ENCODE data around the gene CCDC158. TPM values are rescaled to one million over a fixed set of nuclear protein-coding genes. Genes with fewer than 3 reads are reported as not detected.

The CCDC158 gene
- total RNA-seq, 4 donors from 2014 or later, result 0.19 TPM; not detected in 3

DNA sequence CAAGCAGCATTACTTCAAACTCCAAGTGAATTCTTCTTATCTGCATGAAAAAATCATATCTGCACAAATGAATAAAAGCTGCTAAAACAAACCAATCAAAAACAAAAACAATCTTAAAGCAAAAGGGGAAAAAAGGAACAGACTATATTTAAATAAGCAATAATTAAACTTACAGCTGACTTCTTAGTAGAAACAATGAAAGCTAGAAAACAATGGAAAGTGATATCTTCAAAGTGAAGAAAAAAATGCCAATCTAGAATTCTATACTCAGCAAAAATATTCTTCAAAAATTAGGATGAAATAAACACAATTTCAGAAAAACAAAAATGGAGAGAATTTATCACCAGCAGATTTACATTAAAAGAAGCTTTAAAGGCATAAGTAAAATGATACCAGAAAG, 94.4 kb downstream of the CCDC158 start:
- H3K4me3 ChIP-seq, result no peak overlapping the region
- H3K36me3 ChIP-seq, result no peaks in the 10 kb centered on the region
- intact Hi-C loops (cut with DNase I), result no loop called here
- no peak overlapping the region for H3K27ac ChIP-seq
- no peaks in the 10 kb centered on the region for H3K27me3 ChIP-seq
- TF ChIP-seq, protein P1, sequence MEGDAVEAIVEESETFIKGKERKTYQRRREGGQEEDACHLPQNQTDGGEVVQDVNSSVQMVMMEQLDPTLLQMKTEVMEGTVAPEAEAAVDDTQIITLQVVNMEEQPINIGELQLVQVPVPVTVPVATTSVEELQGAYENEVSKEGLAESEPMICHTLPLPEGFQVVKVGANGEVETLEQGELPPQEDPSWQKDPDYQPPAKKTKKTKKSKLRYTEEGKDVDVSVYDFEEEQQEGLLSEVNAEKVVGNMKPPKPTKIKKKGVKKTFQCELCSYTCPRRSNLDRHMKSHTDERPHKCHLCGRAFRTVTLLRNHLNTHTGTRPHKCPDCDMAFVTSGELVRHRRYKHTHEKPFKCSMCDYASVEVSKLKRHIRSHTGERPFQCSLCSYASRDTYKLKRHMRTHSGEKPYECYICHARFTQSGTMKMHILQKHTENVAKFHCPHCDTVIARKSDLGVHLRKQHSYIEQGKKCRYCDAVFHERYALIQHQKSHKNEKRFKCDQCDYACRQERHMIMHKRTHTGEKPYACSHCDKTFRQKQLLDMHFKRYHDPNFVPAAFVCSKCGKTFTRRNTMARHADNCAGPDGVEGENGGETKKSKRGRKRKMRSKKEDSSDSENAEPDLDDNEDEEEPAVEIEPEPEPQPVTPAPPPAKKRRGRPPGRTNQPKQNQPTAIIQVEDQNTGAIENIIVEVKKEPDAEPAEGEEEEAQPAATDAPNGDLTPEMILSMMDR (IDR thresholded peaks at IDR 0.05), result no peak
- TF ChIP-seq POLR2A (IDR thresholded peaks at IDR 0.05), result no peak
- no peak for DNase-seq
- no peaks in the 10 kb centered on the region for H3K4me1 ChIP-seq
- peaks cover 0 to 16% (median 0%) of the 10 kb centered on the region in 3 donors for H3K9me3 ChIP-seq

DNA sequence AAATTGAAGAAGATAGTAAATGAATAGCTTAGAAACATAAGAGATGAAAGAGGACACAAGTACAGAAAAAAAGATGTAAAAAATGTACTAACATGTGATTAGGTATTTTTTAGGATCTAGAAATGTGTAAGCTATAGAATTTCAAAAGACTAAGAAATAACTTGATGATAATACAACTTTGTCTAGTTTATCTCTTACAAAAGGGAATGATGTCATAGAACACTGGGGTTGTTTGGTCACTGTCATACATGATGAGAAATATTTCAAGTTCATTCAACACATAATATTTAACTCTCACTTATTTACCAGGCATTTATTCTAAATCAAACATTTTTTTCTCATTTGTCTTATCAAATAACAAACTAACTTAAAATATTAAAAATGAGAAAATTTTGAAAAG, 95.9 kb downstream of the CCDC158 start:
- Histone ChIP-seq H3K9me3 (peaks cover 0 to 21% (median 0%) of the 10 kb centered on the region in 3 donors), H3K4me1 (no peaks in the 10 kb centered on the region), H3K27ac (no peak overlapping the region), H3K36me3 (no peaks in the 10 kb centered on the region), H3K4me3 (no peak overlapping the region), H3K27me3 (no peaks in the 10 kb centered on the region)
- intact Hi-C loops (cut with DNase I), result no loop called here
- no peak for DNase-seq
- TF ChIP-seq, protein P1 (IDR thresholded peaks at IDR 0.05), result no peak
- no peak for TF ChIP-seq POLR2A (IDR thresholded peaks at IDR 0.05)

DNA sequence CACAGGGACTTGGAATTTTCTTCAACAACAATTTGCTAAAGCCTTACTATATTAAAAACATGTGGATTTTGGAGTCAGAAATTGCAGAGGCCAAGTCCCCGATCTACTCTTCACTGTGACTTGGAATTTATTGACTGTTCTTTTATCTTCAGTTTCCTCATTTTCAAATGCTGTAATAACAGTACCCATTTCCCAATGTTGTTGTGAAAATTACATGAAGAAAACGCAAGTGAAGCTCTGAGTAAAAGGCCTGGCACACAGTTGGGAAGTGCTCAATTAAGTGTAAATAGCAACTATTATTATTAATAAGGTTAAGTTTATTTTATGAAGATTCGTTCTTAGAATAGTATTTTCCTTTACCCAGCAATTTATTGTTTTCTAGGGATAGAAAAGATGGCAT, 98.7 kb downstream of the CCDC158 start:
- Histone ChIP-seq H3K27ac (no peak overlapping the region), H3K9me3 (peaks cover 0 to 21% (median 0%) of the 10 kb centered on the region in 3 donors), H3K4me1 (no peaks in the 10 kb centered on the region), H3K27me3 (no peaks in the 10 kb centered on the region), H3K36me3 (no peaks in the 10 kb centered on the region), H3K4me3 (no peak overlapping the region)
- 69 to 72% methylated on average over 3 of the region's 3 CpGs for WGBS, 2 donors
- TF ChIP-seq, protein P1 (IDR thresholded peaks at IDR 0.05), result no peak
- no peak for TF ChIP-seq POLR2A (IDR thresholded peaks at IDR 0.05)
- DNase-seq, result no peak
- intact Hi-C loops (cut with DNase I), result no loop called here

DNA sequence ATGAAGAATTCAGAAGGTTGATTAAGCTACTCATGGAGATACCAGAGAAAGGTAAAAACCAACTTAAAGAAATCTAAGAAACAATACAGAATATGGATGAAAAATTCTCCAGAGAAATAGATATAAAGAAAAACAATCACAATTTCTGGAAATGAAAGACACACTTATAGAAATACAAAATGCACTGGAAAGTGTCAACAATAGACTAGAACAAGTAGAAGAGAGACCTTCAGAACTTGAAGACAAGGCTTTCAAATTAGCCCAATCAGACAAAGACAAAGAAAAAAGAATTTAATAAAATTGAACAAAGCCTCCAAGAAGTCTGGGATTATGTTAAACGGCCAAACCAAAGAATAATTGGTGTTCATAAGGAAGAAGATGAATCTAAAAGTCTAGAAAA, 104.8 kb downstream of the CCDC158 start:
- WGBS, 2 donors, result 62 to 78% methylated on average over 1 of the region's 1 CpG
- intact Hi-C loops (cut with DNase I), result no loop called here
- Histone ChIP-seq H3K27ac (no peak overlapping the region), H3K4me3 (no peak overlapping the region), H3K36me3 (no peaks in the 10 kb centered on the region), H3K9me3 (peaks cover 0 to 6% (median 0%) of the 10 kb centered on the region in 3 donors), H3K27me3 (no peaks in the 10 kb centered on the region), H3K4me1 (no peaks in the 10 kb centered on the region)
- TF ChIP-seq, protein P1 (IDR thresholded peaks at IDR 0.05), result no peak
- no peak for TF ChIP-seq POLR2A (IDR thresholded peaks at IDR 0.05)
- no peak for DNase-seq

DNA sequence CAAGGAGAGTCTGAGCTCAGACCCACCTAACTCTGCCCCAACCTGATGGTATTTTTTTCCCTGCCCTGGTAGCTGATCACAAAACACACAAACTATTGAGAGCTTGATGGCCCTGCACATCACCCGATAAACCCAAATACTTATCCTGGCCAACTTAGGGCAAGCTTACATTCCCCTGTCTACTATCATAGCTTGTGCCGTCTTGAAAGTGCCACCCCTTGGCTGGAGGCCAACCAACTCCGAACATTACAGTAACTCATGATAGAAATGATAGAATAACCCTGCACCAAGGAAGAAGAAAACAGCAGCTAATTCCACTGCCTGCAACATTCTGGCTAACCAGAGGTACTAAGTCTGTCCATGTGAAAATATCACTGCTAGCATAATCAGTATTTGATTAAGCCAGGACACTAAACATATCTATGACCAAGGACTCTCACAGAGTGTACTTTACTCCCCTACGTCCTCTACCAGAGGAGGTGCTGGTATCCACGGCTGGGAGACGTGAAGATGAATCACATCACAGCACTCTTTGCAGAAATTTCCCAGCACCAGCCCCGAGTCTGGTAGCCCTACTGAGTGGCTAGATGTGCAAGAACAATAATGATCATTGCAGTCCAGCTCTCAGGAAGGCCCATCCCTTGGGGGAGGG, 105.5 kb downstream of the CCDC158 start:
- no peak for DNase-seq
- H3K4me3 ChIP-seq, result no peak overlapping the region
- no peaks in the 10 kb centered on the region for H3K27me3 ChIP-seq
- intact Hi-C loops (cut with DNase I), result no loop called here
- H3K4me1 ChIP-seq, result no peaks in the 10 kb centered on the region
- 79 to 95% methylated on average over 4 to 6 of the region's 7 CpGs for WGBS, 2 donors
- peaks cover 0 to 6% (median 0%) of the 10 kb centered on the region in 3 donors for H3K36me3 ChIP-seq
- H3K27ac ChIP-seq, result no peak overlapping the region
- no peak for TF ChIP-seq POLR2A (IDR thresholded peaks at IDR 0.05)
- TF ChIP-seq, protein P1 (IDR thresholded peaks at IDR 0.05), result no peak
- H3K9me3 ChIP-seq, result peaks cover 0 to 3% (median 0%) of the 10 kb centered on the region in 3 donors
